Esophagus muscularis mucosa (tissue), 4 donors: ENCODE data around the gene COL7A1. TPM values are rescaled to one million over a fixed set of nuclear protein-coding genes. Genes with fewer than 3 reads are reported as not detected.

Experiments used
- DNase-seq: peaks from one replicate; pipeline ENCODE4 v3.0.0-alpha.2; 2017; ENCODE audit errors: extremely low spot score
- H3K27ac ChIP-seq, 4 donors: fragments of 200-600 bp; sonication (generic); replicated peaks in 1 of 4; 1 replicate in 3 of 4; 2 replicates in 1 of 4; pipeline ENCODE4 v1.5.1; 2016 to 2019; ENCODE audit warnings: mild to moderate bottlenecking in 1 of 4
- H3K27me3 ChIP-seq, 4 donors: fragments of 200-600 bp; sonication (generic); one replicate each; pipeline versions ENCODE4 v1.5.1 to v1.6.0; 2016 to 2019
- H3K36me3 ChIP-seq, 4 donors: fragments of 200-600 bp; sonication (generic); one replicate each; pipeline ENCODE4 v1.5.1; 2016 to 2019
- H3K4me1 ChIP-seq, 4 donors: fragments of 200-600 bp; sonication (generic); one replicate each; pipeline ENCODE4 v1.5.1; 2016 to 2019
- H3K4me3 ChIP-seq, 4 donors: fragments of 200-600 bp; sonication (generic); 1 replicate in 2 of 4; 2 replicates in 2 of 4; pipeline ENCODE4 v1.5.1; 2016 to 2019; ENCODE audit warnings: mild to moderate bottlenecking in 4 of 4, moderate library complexity in 1 of 4
- H3K9me3 ChIP-seq, 4 donors: fragments of 200-600 bp; sonication (generic); 1 replicate in 3 of 4; 2 replicates in 1 of 4; pipeline ENCODE4 v1.5.1; 2016 to 2019
- EP300 ChIP-seq: sonication (generic); formaldehyde crosslinking; IDR thresholded peaks from one replicate; pipeline ENCODE4 v1.6.1; 2017; ENCODE audit warnings: antibody characterized with exemption
- POLR2A ChIP-seq: fragments of 450-650 bp; IDR thresholded peaks from one replicate; pipeline ENCODE4 v1.6.1; 2017; ENCODE audit warnings: antibody characterized with exemption, moderate library complexity, mild to moderate bottlenecking, low read depth
- POLR2AphosphoS5 ChIP-seq, 2 donors: sonication (generic); formaldehyde crosslinking; IDR thresholded peaks; one replicate each; pipeline ENCODE4 v1.6.1; 2017; ENCODE audit warnings: antibody characterized with exemption in 2 of 2
- WGBS: methylation state at CpG from one replicate; pipeline ENCODE4 v1.1.5; 2018; 5-methylcytosine and 5-hydroxymethylcytosine counted together
- intact Hi-C: fragments of 100-400 bp; cut with DNase I; formaldehyde crosslinking; loops from one replicate; pipeline ENCODE4 v1.15.1; 2023
- total RNA-seq, 4 donors: library from RNA; depleted of rRNA; stranded (reverse); fragments of >200 nt; gene quantifications; one replicate each; pipeline versions ENCODE4 v1.1.0 to v1.2.1, GENCODE V29; 2016
- TF ChIP-seq, protein P1 (sequence below), 3 experiments: fragments of 200-600 bp in 2 of 3; fragments of 450-650 bp in 1 of 3; sonication (generic) in 2 of 3; IDR thresholded peaks; one replicate each; pipeline ENCODE4 v1.5.1; 2017 to 2019; ENCODE audit warnings: antibody characterized with exemption in 3 of 3, mild to moderate bottlenecking in 2 of 3, moderate library complexity in 1 of 3

COL7A1 gene
- total RNA-seq, 4 donors from 2014 or later: 1.2 to 2.9 (median 2.1) TPM

GRCh38 chr3:48633743-48634142, 38.6 kb upstream of the COL7A1 start:
- DNase-seq: no peak
- TF ChIP-seq POLR2AphosphoS5 (IDR thresholded peaks at IDR 0.05): no peak
- no peak for TF ChIP-seq EP300
- Histone ChIP-seq H3K9me3 (no peaks in the 10 kb centered on the region), H3K36me3 (peaks cover 4 to 46% (median 45%) of the 10 kb centered on the region in 4 donors), H3K27ac (no peak overlapping the region), H3K4me3 (no peak overlapping the region), H3K4me1 (peaks cover 22 to 30% (median 25%) of the 10 kb centered on the region in 4 donors), H3K27me3 (no peaks in the 10 kb centered on the region)
- 92% methylated on average over 2 of the region's 2 CpGs for WGBS
- intact Hi-C loops: no loop called here

DNA sequence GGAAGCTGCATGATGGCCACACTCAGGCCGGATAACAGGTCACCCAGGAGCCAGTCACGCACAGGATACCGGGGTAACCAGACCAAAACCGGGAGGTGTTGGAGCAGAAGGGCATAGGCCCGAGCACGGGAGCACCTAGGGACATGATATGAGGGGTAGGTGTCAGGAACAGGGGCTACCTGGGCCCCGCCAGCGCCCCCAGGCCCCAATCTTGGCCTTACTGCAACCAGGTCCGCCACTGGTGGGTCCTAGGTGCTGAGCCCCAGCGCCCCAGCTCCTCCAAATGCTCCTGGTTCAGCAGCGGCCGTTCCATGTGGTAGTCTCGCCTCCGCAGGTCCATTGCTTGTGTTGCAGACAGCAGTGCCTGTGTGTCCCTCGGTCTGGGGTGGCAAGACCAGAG, 38.1 kb upstream of the COL7A1 start:
- H3K4me1 ChIP-seq: peaks cover 22 to 30% (median 25%) of the 10 kb centered on the region in 4 donors
- TF ChIP-seq EP300 (no peak), POLR2AphosphoS5 (IDR thresholded peaks at IDR 0.05) (no peak), POLR2A (no peak)
- TF ChIP-seq, protein P1, sequence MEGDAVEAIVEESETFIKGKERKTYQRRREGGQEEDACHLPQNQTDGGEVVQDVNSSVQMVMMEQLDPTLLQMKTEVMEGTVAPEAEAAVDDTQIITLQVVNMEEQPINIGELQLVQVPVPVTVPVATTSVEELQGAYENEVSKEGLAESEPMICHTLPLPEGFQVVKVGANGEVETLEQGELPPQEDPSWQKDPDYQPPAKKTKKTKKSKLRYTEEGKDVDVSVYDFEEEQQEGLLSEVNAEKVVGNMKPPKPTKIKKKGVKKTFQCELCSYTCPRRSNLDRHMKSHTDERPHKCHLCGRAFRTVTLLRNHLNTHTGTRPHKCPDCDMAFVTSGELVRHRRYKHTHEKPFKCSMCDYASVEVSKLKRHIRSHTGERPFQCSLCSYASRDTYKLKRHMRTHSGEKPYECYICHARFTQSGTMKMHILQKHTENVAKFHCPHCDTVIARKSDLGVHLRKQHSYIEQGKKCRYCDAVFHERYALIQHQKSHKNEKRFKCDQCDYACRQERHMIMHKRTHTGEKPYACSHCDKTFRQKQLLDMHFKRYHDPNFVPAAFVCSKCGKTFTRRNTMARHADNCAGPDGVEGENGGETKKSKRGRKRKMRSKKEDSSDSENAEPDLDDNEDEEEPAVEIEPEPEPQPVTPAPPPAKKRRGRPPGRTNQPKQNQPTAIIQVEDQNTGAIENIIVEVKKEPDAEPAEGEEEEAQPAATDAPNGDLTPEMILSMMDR (IDR thresholded peaks at IDR 0.05): no peak
- peaks cover 4 to 51% (median 50%) of the 10 kb centered on the region in 4 donors for H3K36me3 ChIP-seq
- 83% methylated on average over 8 of the region's 15 CpGs for WGBS
- no peaks in the 10 kb centered on the region for H3K9me3 ChIP-seq
- H3K27ac ChIP-seq: no peak overlapping the region
- no peak for DNase-seq
- no peak overlapping the region for H3K4me3 ChIP-seq
- no peaks in the 10 kb centered on the region for H3K27me3 ChIP-seq
- intact Hi-C loops: no loop called here

- DNase-seq: no peak
- no peak overlapping the region for H3K4me3 ChIP-seq
- 89% methylated on average over 20 of the region's 22 CpGs for WGBS
- TF ChIP-seq POLR2AphosphoS5 (IDR thresholded peaks at IDR 0.05) (no peak), EP300 (no peak), POLR2A (no peak)
- TF ChIP-seq, protein P1 (IDR thresholded peaks at IDR 0.05): no peak
- intact Hi-C loops: no loop called here
- no peaks in the 10 kb centered on the region for H3K9me3 ChIP-seq
- H3K27me3 ChIP-seq: no peaks in the 10 kb centered on the region
- H3K27ac ChIP-seq: no peak overlapping the region
- peaks cover 22 to 30% (median 25%) of the 10 kb centered on the region in 4 donors for H3K4me1 ChIP-seq
- peaks cover 4 to 66% (median 64%) of the 10 kb centered on the region in 4 donors for H3K36me3 ChIP-seq
These were observed 36.7 kb upstream of the COL7A1 start for GRCh38 chr3:48631516-48632448.

DNA sequence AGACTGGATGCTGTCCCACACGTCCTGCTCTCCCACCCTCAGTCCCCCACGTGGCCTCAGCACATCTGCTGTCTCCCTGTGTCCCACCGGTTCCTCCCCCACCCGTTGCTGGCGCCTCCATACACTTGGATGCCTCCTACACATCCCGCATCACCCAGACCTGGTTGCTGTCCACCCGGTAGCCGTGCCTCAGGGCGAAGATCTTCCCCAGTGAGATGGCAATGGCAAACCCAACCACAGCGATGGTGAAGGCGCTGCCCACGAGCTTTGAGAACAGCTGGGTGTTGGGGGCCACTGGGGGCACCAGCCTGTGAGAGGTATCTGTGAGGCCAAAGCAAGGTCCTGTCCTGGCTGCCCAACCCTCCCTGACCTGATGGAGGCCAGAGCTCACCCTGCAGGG, 35.7 kb upstream of the COL7A1 start:
- Histone ChIP-seq H3K4me1 (peaks cover 12 to 21% (median 16%) of the 10 kb centered on the region in 4 donors), H3K4me3 (no peak overlapping the region), H3K9me3 (no peaks in the 10 kb centered on the region), H3K27ac (no peak overlapping the region), H3K27me3 (no peaks in the 10 kb centered on the region), H3K36me3 (peaks cover 4 to 75% (median 74%) of the 10 kb centered on the region in 4 donors)
- no peak for DNase-seq
- intact Hi-C loops: no loop called here
- TF ChIP-seq, protein P1 (IDR thresholded peaks at IDR 0.05): no peak
- no peak for TF ChIP-seq POLR2A
- no peak for TF ChIP-seq EP300
- no peak for TF ChIP-seq POLR2AphosphoS5 (IDR thresholded peaks at IDR 0.05)
- WGBS: 90% methylated on average over 12 of the region's 12 CpGs

- TF ChIP-seq EP300 (no peak), POLR2A (no peak)
- H3K27me3 ChIP-seq: no peaks in the 10 kb centered on the region
- H3K9me3 ChIP-seq: no peaks in the 10 kb centered on the region
- H3K4me3 ChIP-seq: no peak overlapping the region
- WGBS: 91% methylated on average over 7 of the region's 8 CpGs
- intact Hi-C loops: no loop called here
- no peak for DNase-seq
- H3K36me3 ChIP-seq: peaks cover 4 to 80% (median 78%) of the 10 kb centered on the region in 4 donors
- peaks cover 12 to 19% (median 14%) of the 10 kb centered on the region in 4 donors for H3K4me1 ChIP-seq
- no peak overlapping the region for H3K27ac ChIP-seq
These were observed 35.3 kb upstream of the COL7A1 start for GRCh38 chr3:48630407-48630806.
